MCF 10A (cell line): ENCODE data around the gene B9D1. TPM values are rescaled to one million over a fixed set of nuclear protein-coding genes. Genes with fewer than 3 reads are reported as not detected.

ENCODE experiments used
- BruUV-seq: library from RNA; stranded (reverse); fragments of 400-500 nt; replicated peaks from 2 replicates; lab custom pipeline; 2021; lab: Mats Ljungman, UMichigan
- CTCF ChIA-PET: fragments of 300-600 bp; sonication (Branson Sonifier 250); formaldehyde crosslinking; extraction: SDS; loops from one replicate; lab custom pipeline; 2021; ENCODE audit warnings: antibody characterized with exemption, inconsistent platforms; lab: Yijun Ruan, JAX
- POLR2A ChIA-PET: fragments of 300-600, 350-650 bp; sonication (Branson Sonifier 250); formaldehyde crosslinking; extraction: SDS; loops from one replicate; lab custom pipeline; 2020; ENCODE audit warnings: antibody characterized with exemption, inconsistent platforms; lab: Yijun Ruan, JAX
- DNase-seq: peaks from one replicate; pipeline ENCODE4 v3.0.0-alpha.2; 2018; ENCODE audit not compliant: unreplicated experiment
- H3K27ac Mint-ChIP-seq: one replicate; pipeline ENCODE4 v1.8.0; 2022; ENCODE audit warnings: mild to moderate bottlenecking, low read depth, mixed read lengths; ENCODE audit not compliant: unreplicated experiment
- H3K27me3 Mint-ChIP-seq: one replicate; pipeline ENCODE4 v1.8.0; 2022; ENCODE audit warnings: mixed read lengths; ENCODE audit not compliant: insufficient read depth, unreplicated experiment
- H3K36me3 Mint-ChIP-seq: one replicate; pipeline ENCODE4 v1.8.0; 2022; ENCODE audit warnings: mild to moderate bottlenecking, moderate library complexity, mixed read lengths; ENCODE audit not compliant: insufficient read depth, unreplicated experiment
- H3K4me1 Mint-ChIP-seq: one replicate; pipeline ENCODE4 v1.8.0; 2022; ENCODE audit warnings: mixed read lengths; ENCODE audit not compliant: insufficient read depth, unreplicated experiment
- H3K4me3 Mint-ChIP-seq: one replicate; pipeline ENCODE4 v1.8.0; 2022; ENCODE audit warnings: mild to moderate bottlenecking, moderate library complexity, mixed read lengths; ENCODE audit not compliant: unreplicated experiment
- H3K9me3 Mint-ChIP-seq: one replicate; pipeline ENCODE4 v1.8.0; 2022; ENCODE audit warnings: mixed read lengths; ENCODE audit not compliant: unreplicated experiment
- intact Hi-C: fragments of 100-400 bp; cut with micrococcal nuclease; formaldehyde crosslinking; loops from 2 replicates; pipeline ENCODE4 v1.14.1; 2022
- total RNA-seq: library from RNA; stranded (reverse); gene quantifications from 2 replicates; pipeline ENCODE4 v1.2.3, GENCODE V29; 2022
- TF ChIP-seq, protein P1 (sequence below): fragments of 200-600 bp; IDR thresholded peaks from one replicate; pipeline ENCODE4 v1.8.0; 2022; ENCODE audit warnings: antibody characterized with exemption, mild to moderate bottlenecking; ENCODE audit not compliant: unreplicated experiment

Gene B9D1
- total RNA-seq, 1 experiment from 2014 or later, result 33.0 TPM

DNA sequence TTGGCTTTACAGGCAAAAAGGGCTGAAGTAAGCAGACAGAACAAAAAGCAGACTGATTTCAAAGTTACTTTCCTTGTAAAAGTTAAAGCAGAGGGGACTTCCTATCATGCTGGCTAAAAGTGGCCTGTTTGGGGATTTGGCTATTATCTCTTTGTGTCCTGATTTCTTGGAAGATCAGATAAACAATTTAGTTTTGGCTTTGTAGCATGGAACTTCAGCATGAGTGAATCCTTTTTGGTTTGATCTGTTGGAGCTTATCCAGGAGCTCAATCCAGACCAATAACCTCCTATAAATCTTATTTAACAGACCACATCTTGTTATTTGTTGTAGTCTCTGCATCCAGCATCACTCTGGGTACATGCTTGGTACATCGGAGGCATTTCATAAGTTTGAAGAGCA lies 39.6 kb upstream of the B9D1 start:
- Mint-ChIP-seq H3K9me3 (peaks cover 7% of the 10 kb centered on the region), H3K4me1 (peaks cover 10% of the 10 kb centered on the region), H3K36me3 (no peaks in the 10 kb centered on the region), H3K27ac (no peak overlapping the region), H3K4me3 (no peak overlapping the region), H3K27me3 (no peaks in the 10 kb centered on the region)
- TF ChIP-seq, protein P1, sequence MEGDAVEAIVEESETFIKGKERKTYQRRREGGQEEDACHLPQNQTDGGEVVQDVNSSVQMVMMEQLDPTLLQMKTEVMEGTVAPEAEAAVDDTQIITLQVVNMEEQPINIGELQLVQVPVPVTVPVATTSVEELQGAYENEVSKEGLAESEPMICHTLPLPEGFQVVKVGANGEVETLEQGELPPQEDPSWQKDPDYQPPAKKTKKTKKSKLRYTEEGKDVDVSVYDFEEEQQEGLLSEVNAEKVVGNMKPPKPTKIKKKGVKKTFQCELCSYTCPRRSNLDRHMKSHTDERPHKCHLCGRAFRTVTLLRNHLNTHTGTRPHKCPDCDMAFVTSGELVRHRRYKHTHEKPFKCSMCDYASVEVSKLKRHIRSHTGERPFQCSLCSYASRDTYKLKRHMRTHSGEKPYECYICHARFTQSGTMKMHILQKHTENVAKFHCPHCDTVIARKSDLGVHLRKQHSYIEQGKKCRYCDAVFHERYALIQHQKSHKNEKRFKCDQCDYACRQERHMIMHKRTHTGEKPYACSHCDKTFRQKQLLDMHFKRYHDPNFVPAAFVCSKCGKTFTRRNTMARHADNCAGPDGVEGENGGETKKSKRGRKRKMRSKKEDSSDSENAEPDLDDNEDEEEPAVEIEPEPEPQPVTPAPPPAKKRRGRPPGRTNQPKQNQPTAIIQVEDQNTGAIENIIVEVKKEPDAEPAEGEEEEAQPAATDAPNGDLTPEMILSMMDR, result no peak
- ChIA-PET POLR2A (interaction anchor here (0.6 to 1.6 kb wide), 3 partner anchors 25 to 366 kb away, joined by 3 to 4 read pairs (median 3); no protein-coding TSS in a partner anchor), CTCF (interaction anchor here (0.5 to 2.0 kb wide), 2 partner anchors 8 to 45 kb away, joined by 3 to 5 read pairs; no protein-coding TSS in a partner anchor)
- BruUV-seq, result no TSS peak
- DNase-seq, result no peak
- intact Hi-C loops, result no loop called here

DNA sequence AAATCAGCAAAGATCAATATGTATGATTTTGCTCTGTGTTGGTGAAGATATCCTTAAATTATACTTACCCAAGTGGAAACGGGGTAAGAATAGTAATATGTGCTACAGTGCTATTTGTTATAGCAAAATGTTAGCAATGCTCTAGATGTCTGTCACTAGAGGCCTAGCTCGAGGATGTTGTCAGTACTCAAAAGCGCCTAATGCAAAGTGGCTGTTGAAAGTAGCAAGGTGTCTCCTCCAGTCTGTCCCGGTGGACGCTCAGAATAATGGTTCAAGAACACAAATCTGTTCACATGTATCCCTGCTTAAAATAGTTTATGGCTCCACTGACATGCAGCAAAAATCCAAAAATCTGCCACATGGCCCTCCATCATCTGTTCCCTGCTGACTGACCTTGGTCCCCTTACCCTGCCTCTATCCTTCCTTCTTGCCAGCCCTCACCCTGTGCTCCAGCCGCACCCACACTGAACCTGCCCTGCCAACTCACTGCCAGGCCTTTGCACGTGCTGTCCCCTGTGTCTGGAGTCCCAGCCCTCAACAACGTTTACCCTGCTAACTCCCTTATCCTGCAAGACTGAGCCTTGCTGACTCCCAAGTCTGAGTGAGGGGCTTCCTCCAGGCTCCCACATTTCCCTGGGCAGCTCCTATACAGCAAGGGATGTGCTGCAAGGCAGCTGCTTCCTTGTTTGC lies 38.9 kb upstream of the B9D1 start:
- no TSS peak for BruUV-seq
- ChIA-PET CTCF (interaction anchor here (2.0 kb wide), 1 partner anchor 46 kb away, joined by 5 read pairs; no protein-coding TSS in a partner anchor), POLR2A (interaction anchor here (0.6 to 1.6 kb wide), 3 partner anchors 24 to 367 kb away, joined by 3 to 4 read pairs (median 3); no protein-coding TSS in a partner anchor)
- no peak for DNase-seq
- Mint-ChIP-seq H3K36me3 (no peaks in the 10 kb centered on the region), H3K4me1 (peaks cover 10% of the 10 kb centered on the region), H3K4me3 (no peak overlapping the region), H3K27ac (no peak overlapping the region), H3K27me3 (no peaks in the 10 kb centered on the region), H3K9me3 (peaks cover 7% of the 10 kb centered on the region)
- TF ChIP-seq, protein P1, result no peak
- intact Hi-C loops, result no loop called here

DNA sequence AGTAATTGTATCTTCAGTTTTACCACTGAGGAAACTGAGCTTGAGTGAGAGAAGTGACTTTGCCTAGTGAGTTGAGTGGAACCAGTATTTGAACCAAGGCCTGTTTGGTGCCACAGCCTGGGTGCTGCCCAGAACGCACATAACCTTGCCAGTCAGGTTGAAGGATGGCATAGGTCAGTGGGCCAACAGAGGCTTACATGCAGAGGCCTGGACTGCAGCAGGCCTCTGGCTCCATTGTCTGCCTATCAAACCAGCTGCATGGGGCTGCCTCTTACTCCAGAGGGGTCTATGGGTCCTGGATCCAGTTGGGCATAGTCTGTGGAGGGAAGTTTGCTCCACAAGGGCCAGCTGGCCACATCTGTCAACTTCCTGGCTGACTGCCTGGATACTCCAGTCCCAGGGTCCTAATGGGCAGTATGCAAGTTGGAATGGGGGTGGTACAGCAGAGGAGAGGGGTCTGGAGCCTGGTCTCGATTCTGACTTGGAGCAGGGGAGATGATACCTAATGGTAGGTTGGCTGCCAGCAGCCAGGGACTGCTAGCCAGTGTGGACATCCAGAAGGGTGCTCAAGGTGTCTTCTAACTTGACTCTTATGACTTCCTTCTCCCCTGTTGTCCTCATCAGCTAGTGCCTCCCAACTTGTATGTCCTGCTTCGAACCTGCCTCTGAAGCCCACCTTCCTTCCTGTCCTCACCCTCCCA lies 37.4 kb upstream of the B9D1 start:
- TF ChIP-seq, protein P1, result no peak
- no peaks in the 10 kb centered on the region for H3K36me3 Mint-ChIP-seq
- H3K4me1 Mint-ChIP-seq, result peaks cover 10% of the 10 kb centered on the region
- DNase-seq, result no peak
- BruUV-seq, result no TSS peak
- H3K9me3 Mint-ChIP-seq, result peaks cover 7% of the 10 kb centered on the region
- no peak overlapping the region for H3K27ac Mint-ChIP-seq
- POLR2A ChIA-PET, result no interaction called here
- no peaks in the 10 kb centered on the region for H3K27me3 Mint-ChIP-seq
- H3K4me3 Mint-ChIP-seq, result no peak overlapping the region
- CTCF ChIA-PET, result interaction anchor here (0.8 to 1.0 kb wide), 2 partner anchors 37 to 47 kb away, joined by 3 to 4 read pairs; partner anchors contain the start of gene B9D1
- intact Hi-C loops, result no loop called here
